AG04450 (cell line): ENCODE measurements around the gene ZSCAN10. TPM values are rescaled to one million over a fixed set of nuclear protein-coding genes. Genes with fewer than 3 reads are reported as not detected.
A peak's percentile ranks its signal among the peaks of the same experiment; 100 is the strongest.

Experiments
- CTCF ChIA-PET: fragments of 300-600, 350-600 bp; formaldehyde crosslinking; extraction: SDS; loops from one replicate; lab custom pipeline; 2022; ENCODE audit warnings: antibody characterized with exemption, inconsistent platforms; lab: Charles Lee
- POLR2A ChIA-PET: fragments of 350-600 bp; formaldehyde crosslinking; extraction: SDS; loops from one replicate; lab custom pipeline; 2021; ENCODE audit warnings: antibody characterized with exemption, inconsistent platforms; lab: Yijun Ruan, JAX
- DNase-seq: peaks from one replicate; pipeline ENCODE4 v3.0.0-alpha.2; 2011; ENCODE audit warnings: low read depth, low spot score
- H3K27ac ChIP-seq: one replicate; pipeline ENCODE4 v1.5.1; 2012; ENCODE audit warnings: low read depth, low read length, control low read depth
- H3K27me3 ChIP-seq: one replicate; pipeline ENCODE4 v1.6.0; 2012; ENCODE audit warnings: low read length; ENCODE audit not compliant: control insufficient read depth, insufficient read depth
- H3K4me3 ChIP-seq: 2 replicates; pipeline ENCODE4 v1.5.1; 2011; ENCODE audit warnings: mild to moderate bottlenecking, low read depth, low read length, control low read depth
- H3K9me3 ChIP-seq: 2 replicates; pipeline ENCODE4 v1.5.1; 2012; ENCODE audit warnings: low read length; ENCODE audit not compliant: control insufficient read depth, insufficient read depth
- polyA plus RNA-seq: library from polyadenylated mRNA; depleted of rRNA; stranded (reverse); fragments of >200 nt; gene quantifications from 2 replicates; pipeline ENCODE4 v1.2.3, GENCODE V29; 2011
- TF ChIP-seq, protein P1 (sequence below): IDR thresholded peaks from 2 replicates; pipeline ENCODE4 v1.5.1; 2011; ENCODE audit warnings: low read depth, low read length, control low read depth, inconsistent platforms

The ZSCAN10 gene
- polyA plus RNA-seq, 1 experiment, result not detected

DNA sequence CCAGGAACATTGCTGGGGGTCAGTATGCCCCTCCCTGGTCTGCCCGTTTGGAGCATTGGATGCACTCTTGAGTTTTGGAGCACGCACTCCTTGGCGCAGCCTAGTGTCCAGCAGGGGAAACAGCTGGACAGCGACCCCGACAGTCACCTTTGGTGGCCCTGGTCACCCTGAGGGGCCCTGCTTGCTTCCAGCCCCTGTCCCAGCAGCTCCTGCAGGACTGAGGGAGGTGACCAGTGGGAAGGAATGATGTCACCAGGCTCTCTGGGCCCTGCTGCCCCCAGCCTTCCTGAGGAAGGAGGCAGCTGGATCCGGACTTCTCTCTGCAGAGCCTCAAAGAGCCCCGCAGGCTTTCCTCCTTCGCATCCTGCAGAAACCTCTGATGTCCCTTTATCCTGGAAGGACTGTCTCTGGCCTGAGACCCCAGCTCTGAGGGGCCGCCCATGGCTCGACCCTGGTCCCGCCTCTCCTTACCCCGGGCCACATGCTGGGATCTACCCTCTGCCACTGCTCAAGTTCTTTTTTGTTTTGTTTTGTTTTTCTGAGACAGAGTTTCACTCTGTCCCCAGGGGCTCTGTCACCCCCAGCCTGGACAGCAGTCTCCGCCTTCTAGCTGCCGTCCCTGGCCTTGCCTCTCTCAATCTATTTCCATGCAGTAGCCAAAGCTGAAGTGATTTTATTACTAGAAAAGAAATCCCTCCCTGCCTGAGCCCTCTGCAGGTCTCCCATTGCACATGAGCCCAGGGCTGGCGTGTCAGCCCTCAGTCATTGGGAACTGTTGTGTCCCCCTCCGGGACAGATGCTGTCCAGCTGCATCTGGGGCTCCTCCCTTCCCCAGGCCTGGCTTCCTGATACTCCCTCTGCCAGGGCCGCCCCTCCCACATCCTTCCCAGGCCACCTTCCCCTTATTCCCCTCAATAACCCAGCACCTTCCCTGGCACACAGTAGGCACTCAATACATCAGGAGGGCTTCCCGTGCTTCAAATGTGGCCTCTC, 11.6 kb downstream of the ZSCAN10 start:
- peaks cover 31% of the 10 kb centered on the region for H3K27me3 ChIP-seq
- H3K9me3 ChIP-seq, result no peaks in the 10 kb centered on the region; the same call in 1 of the 2 replicates
- CTCF ChIA-PET, result interaction anchor here (1.5 kb wide), 1 partner anchor 41 kb away, joined by 5 read pairs; no protein-coding TSS in a partner anchor
- no peak overlapping the region for H3K27ac ChIP-seq
- no peak overlapping the region for H3K4me3 ChIP-seq
- TF ChIP-seq, protein P1, sequence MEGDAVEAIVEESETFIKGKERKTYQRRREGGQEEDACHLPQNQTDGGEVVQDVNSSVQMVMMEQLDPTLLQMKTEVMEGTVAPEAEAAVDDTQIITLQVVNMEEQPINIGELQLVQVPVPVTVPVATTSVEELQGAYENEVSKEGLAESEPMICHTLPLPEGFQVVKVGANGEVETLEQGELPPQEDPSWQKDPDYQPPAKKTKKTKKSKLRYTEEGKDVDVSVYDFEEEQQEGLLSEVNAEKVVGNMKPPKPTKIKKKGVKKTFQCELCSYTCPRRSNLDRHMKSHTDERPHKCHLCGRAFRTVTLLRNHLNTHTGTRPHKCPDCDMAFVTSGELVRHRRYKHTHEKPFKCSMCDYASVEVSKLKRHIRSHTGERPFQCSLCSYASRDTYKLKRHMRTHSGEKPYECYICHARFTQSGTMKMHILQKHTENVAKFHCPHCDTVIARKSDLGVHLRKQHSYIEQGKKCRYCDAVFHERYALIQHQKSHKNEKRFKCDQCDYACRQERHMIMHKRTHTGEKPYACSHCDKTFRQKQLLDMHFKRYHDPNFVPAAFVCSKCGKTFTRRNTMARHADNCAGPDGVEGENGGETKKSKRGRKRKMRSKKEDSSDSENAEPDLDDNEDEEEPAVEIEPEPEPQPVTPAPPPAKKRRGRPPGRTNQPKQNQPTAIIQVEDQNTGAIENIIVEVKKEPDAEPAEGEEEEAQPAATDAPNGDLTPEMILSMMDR, result peak; percentile 26; the same call in 1 of the 2 replicates
- POLR2A ChIA-PET, result no interaction called here
- DNase-seq, result no peak

- Histone ChIP-seq H3K4me3 (no peak overlapping the region), H3K9me3 (no peaks in the 10 kb centered on the region; the same call in 1 of the 2 replicates), H3K27me3 (peaks cover 24% of the 10 kb centered on the region), H3K27ac (no peak overlapping the region)
- CTCF ChIA-PET, result interaction anchor here (1.5 kb wide), 1 partner anchor 42 kb away, joined by 5 read pairs; no protein-coding TSS in a partner anchor
- POLR2A ChIA-PET, result no interaction called here
- TF ChIP-seq, protein P1, result no peak
- DNase-seq, result no peak
Observed at GRCh38 chr16:3086596-3087242, 12.4 kb downstream of the ZSCAN10 start.

DNA sequence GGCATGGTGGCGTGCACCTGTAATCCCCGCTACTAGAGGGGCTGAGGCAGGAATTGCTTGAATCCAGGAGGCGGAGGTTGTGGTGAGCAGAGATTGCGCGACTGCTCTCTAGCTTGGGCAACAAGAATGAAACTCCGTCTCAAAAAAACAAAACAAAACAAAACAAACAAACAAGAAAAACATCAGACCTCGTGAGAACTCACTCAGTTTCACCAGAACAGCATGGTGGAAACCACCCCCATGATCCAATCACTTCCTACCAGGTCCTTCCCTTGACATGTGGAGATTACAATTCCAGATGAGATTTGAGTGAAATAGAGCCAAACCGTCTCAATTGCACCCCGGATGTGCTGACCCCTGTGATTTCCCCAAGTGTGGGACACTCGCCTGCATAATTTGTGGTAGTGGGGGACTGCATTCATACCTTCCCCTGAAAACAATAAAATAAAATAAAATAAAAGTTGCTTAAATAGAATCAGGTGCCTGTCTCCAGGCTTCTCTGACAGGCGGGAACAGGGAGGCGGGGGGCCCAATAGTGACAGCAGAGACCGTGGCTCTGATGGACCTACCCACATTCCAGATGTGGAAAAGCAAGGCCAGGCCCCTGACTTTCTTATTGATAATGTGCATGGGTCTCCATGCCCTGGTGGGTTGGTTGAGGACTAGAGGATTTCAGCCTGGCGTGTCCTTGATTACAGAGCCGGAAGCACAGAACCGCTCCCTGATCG, 13.1 kb downstream of the ZSCAN10 start:
- Histone ChIP-seq H3K4me3 (no peak overlapping the region), H3K27ac (no peak overlapping the region), H3K9me3 (no peaks in the 10 kb centered on the region; the same call in 1 of the 2 replicates), H3K27me3 (peaks cover 20% of the 10 kb centered on the region)
- ChIA-PET POLR2A (no interaction called here), CTCF (no interaction called here)
- TF ChIP-seq, protein P1, result no peak
- no peak for DNase-seq

GRCh38 chr16:3084969-3085670, 14.0 kb downstream of the ZSCAN10 start:
- no peak for DNase-seq
- CTCF ChIA-PET, result no interaction called here
- peaks cover 25% of the 10 kb centered on the region for H3K27me3 ChIP-seq
- no peak overlapping the region for H3K27ac ChIP-seq
- TF ChIP-seq, protein P1, result no peak
- H3K9me3 ChIP-seq, result no peaks in the 10 kb centered on the region; the same call in 1 of the 2 replicates
- H3K4me3 ChIP-seq, result no peak overlapping the region
- POLR2A ChIA-PET, result no interaction called here
